ENCODE data around the gene KRT7.

Gene KRT7

GRCh38 chr12:52199294-52199919 is 33.6 kb upstream of the KRT7 start:
- DNase-seq (ENCODE audit: low read depth) = no peak

GRCh38 chr12:52200086-52200780 is 32.8 kb upstream of the KRT7 start:
- no peak for DNase-seq (ENCODE audit: low read depth)

GRCh38 chr12:52200781-52201450 is 32.1 kb upstream of the KRT7 start:
- DNase-seq (ENCODE audit: low read depth) = no peak

GRCh38 chr12:52201451-52201839 is 31.6 kb upstream of the KRT7 start:
- no peak for DNase-seq (ENCODE audit: low read depth)

GRCh38 chr12:52202361-52203078 is 30.5 kb upstream of the KRT7 start:
- DNase-seq (ENCODE audit: low read depth) = no peak

- peak; percentile 9 for DNase-seq (ENCODE audit: low read depth)
Observed at GRCh38 chr12:52203079-52203921, 29.7 kb upstream of the KRT7 start.

GRCh38 chr12:52204095-52204930 is 28.7 kb upstream of the KRT7 start:
- no peak for DNase-seq (ENCODE audit: low read depth)

- no peak for DNase-seq (ENCODE audit: low read depth)
Observed at GRCh38 chr12:52204931-52205505, 28.0 kb upstream of the KRT7 start.

- DNase-seq (ENCODE audit: low read depth) = no peak
Observed at GRCh38 chr12:52205612-52206303, 27.3 kb upstream of the KRT7 start.

- no peak for DNase-seq (ENCODE audit: low read depth)
Observed at GRCh38 chr12:52206304-52207040, 26.6 kb upstream of the KRT7 start.

- no peak for DNase-seq (ENCODE audit: low read depth)
Observed at GRCh38 chr12:52207106-52207505, 25.9 kb upstream of the KRT7 start.

- DNase-seq (ENCODE audit: low read depth) = no peak
Observed at GRCh38 chr12:52207895-52208294, 25.1 kb upstream of the KRT7 start.

- DNase-seq (ENCODE audit: low read depth) = no peak
Observed at GRCh38 chr12:52208424-52209165, 24.4 kb upstream of the KRT7 start.

- no peak for DNase-seq (ENCODE audit: low read depth)
Observed at GRCh38 chr12:52209321-52209720, 23.7 kb upstream of the KRT7 start.

- DNase-seq (ENCODE audit: low read depth) = no peak
Observed at GRCh38 chr12:52210186-52210924, 22.7 kb upstream of the KRT7 start.

- no peak for DNase-seq (ENCODE audit: low read depth)
Observed at GRCh38 chr12:52210925-52211650, 22.0 kb upstream of the KRT7 start.
